Measurements from ENCODE around the gene MTCL1. TPM values are rescaled to one million over a fixed set of nuclear protein-coding genes. Genes with fewer than 3 reads are reported as not detected.

MTCL1 gene
- total RNA-seq, 1 donor from 2014 or later = 2.9 TPM

DNA sequence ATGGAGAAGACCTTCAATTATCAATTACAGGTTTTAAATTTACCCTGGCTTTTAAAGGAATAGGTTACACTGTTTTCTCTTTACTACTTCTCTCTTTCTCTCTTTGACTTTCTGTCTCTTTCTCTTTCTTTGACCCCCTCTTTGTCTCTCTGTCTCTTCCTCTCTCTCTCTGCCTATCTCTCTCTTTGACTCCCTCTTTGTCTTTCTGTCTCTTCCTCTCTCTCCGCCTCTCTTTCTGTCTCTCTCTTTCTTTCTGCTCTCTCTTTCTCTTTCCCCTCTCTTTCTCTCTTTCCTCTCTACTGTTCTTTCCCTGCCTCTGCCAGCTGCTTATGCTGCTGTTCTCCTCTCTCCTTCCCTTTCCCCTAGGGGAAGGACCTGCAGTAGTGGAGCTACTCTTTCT lies 175.7 kb downstream of the MTCL1 start:
- intact Hi-C loops (cut with micrococcal nuclease) = no loop called here
- peaks cover 19% of the 10 kb centered on the region for H3K9me3 Mint-ChIP-seq
- H3K27ac Mint-ChIP-seq = no peak overlapping the region
- peaks cover 4% of the 10 kb centered on the region for H3K36me3 Mint-ChIP-seq (ENCODE audit: low read depth)
- no peak overlapping the region for H3K4me3 Mint-ChIP-seq
- H3K4me1 Mint-ChIP-seq = no peaks in the 10 kb centered on the region
- TF ChIP-seq, protein P1, sequence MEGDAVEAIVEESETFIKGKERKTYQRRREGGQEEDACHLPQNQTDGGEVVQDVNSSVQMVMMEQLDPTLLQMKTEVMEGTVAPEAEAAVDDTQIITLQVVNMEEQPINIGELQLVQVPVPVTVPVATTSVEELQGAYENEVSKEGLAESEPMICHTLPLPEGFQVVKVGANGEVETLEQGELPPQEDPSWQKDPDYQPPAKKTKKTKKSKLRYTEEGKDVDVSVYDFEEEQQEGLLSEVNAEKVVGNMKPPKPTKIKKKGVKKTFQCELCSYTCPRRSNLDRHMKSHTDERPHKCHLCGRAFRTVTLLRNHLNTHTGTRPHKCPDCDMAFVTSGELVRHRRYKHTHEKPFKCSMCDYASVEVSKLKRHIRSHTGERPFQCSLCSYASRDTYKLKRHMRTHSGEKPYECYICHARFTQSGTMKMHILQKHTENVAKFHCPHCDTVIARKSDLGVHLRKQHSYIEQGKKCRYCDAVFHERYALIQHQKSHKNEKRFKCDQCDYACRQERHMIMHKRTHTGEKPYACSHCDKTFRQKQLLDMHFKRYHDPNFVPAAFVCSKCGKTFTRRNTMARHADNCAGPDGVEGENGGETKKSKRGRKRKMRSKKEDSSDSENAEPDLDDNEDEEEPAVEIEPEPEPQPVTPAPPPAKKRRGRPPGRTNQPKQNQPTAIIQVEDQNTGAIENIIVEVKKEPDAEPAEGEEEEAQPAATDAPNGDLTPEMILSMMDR (IDR thresholded peaks at IDR 0.05) = no peak
- H3K27me3 Mint-ChIP-seq = peaks cover 2% of the 10 kb centered on the region
- POLR2A ChIA-PET = no interaction called here
- no peak for ATAC-seq (ENCODE audit: low read depth)
- CTCF ChIA-PET = no interaction called here
- DNase-seq = no peak

Other genes starting within 250 kb of the MTCL1 start
- gene RAB12, start 96.1 kb upstream of the MTCL1 start, total RNA-seq = 25.3 and 27.5 TPM in 2 replicates